ENCODE data around the gene ABCA4.
A peak's percentile ranks its signal among the peaks of the same experiment; 100 is the strongest.
"Not testable (repeated sequence)": the region's sequence is repeated elsewhere in the genome, so short reads cannot be mapped to it uniquely, and the experiment has no call there.

The ABCA4 gene

DNA sequence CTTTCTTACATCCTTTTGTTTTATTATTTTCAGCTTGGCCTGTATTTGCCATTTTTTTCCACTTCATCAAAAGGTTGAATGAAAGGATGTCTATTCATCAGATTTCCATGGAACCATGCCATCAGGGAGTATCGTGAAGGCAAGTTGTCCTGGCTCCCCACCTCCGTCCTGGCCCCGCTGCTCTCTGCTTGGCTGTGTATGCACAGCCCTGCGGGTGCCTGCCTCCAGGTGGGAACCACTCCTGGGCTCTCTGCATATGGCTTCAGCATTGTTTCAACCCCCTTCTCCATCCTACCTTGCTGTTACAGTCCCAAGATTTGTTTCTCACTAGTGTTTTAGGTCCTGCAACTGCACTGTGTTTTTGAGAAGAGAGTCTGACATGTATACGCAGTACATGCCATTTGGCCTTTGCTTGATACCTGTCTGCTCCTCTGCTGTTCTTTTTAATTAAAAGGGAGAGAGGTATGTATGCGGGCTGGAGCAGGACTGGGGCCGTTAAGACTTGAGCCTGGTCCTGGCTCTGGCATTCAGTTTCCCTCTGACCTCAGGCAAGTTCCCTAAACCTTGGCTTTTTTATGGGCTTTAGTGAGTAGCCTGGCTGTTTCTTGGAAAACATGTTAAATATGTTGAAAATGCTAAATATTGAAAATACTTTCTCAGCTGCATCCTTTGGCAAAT lies 141.8 kb downstream of the ABCA4 start:
- DNase-seq (ENCODE audit: low read depth) = no peak

DNA sequence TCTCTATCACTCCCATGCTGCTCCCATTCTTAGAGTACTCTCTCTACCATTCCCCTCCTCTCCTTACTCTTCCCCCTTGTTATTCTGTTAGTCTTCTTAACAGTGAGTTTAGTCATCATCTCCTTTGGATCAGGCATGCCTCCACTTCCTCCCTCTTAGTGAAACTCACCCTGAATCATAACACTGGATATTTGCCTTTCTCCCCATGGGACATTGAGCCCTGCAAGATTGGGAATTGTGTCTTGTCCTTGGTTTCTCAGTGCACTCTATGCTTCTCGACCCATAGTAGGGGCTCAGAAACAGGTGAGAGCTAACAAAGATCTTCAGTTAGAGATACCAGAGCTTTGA lies 143.4 kb downstream of the ABCA4 start:
- DNase-seq (ENCODE audit: low read depth) = peak; percentile 35

DNA sequence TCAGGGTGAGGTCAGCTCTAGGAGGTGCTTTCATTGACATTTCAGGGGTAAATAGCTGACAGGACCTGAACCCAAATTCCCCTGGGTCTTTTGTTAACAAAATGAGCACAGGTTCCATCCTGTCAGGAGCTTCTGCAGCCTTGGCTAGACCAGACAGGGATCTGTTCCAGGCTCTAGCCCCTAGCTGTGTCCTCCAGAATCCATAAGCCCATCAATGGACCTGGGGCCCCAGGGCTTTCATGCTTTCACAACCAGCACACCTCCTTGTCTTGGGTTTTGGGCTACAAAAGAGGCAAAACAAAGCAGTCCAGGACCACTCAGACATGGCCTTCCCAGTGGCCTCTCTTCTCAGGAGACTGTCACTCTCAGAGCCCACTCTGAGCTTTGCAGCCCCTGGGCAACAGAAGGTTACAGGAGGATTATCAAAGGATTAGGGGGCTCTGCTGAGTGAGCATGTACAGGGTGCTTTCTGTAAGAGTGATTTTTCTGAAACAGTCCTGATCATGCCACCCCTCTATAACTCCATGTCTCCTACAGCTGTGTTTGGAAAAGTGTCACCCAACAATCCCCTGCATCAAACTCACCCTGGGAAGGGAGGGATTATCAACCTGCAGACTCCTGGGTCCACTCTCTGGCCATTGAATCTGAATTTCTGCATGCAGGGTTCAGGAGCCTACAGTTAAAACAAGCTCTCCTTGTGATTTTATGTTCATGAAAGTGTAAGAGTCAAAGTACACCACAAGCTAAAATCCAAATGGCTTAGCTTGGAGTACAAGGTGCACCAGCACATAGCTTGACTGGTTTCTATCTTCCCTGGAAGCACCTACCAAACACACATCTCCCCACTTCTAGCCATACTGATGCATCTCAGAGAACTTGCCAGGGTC lies 144.0 kb downstream of the ABCA4 start:
- DNase-seq (ENCODE audit: low read depth) = no peak

DNA sequence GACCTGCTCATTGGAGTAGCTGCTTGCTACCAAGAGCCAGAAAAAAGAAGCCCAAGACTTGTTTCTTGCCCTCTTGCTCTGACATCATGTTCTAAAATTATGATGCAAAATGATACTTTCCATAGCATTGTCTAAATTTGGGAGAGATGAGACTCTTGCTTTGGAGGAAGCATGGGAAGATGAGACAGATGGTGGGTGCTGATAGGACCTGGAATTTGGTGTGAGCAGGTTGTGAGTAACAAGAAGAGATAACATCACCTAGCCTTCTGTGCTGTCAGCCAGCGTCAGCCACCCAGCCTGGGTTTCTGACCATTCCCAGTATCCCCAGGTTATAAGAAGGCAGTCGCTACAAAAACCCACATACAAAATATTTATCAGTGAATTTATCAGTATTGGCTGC lies 144.7 kb downstream of the ABCA4 start:
- DNase-seq (ENCODE audit: low read depth) = no peak

DNA sequence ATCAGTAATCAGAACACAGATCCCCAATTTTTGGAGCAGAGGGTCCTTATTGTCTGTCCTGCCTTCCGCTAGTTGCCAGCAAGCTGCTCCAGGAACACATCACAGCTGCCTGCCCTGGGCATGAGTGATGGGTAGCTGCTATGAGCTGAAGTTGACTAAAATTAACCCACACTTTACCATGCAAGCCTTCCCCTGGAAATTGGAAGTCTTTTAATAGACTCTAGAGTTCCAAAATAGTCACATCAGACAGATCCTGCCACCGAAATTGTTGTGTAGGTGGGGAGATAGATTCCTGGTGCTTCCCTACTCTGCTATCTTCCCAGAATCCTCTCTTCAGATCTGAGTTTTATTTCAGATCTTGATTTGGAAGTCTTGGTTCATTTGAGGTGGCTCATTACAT lies 148.6 kb downstream of the ABCA4 start:
- DNase-seq (ENCODE audit: low read depth) = no peak

DNA sequence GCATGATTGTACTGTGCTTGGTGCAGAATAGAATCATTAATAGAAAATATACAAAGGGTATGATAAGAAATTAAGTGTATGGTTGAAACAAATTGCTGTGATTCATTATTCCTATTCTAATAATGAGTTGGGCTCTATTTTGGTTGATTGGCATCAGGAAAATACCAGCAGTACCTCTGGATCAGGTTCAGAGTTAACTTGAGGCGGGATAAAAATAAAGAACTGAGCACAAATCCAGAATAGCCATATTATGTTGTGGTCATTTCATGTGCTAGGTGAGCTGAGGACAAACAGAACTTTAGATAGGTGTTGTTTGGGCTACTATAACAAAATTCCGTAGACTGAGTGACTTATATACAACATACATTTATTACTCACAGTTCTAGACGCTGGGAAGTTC lies 151.1 kb downstream of the ABCA4 start:
- no peak for DNase-seq (ENCODE audit: low read depth)

DNA sequence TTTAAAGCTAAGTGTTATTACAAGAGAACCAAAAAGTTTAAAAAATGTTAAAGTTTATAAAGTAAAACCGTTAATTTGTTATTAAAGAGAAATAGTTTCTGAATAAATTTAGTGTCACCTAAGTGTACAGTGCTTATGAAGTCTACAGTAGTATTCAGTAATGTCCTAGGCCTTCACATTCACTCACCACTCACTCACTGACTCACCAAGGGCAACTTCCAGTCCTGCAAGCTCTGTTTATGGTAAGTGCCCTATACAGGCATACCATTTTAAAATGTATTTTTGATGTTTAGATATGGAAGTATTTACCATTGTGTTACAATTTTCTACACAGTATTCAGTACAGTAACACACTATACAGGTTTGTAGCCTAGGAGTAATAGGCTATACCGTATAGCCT lies 151.6 kb downstream of the ABCA4 start:
- DNase-seq (ENCODE audit: low read depth) = no peak

DNA sequence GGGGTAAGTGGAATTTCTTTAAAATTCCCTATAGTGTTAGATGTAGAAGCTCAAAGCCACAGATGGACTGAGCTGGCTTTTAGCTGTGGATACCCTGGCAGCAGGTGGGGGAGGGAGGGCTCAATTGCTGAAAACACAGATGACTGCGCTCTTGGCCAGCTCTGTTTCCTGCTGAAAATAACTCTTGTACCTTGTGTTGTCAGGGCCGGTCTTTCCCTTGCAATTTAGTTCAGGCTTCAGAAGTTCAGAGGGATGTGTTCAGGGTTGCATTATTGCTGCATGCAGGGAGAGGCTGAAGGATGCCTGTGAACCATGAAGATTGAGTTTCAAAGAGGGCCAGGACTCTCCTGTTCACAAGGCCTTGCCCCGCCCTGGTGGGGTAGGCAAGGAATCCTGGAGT lies 153.6 kb downstream of the ABCA4 start:
- DNase-seq (ENCODE audit: low read depth) = no peak

DNA sequence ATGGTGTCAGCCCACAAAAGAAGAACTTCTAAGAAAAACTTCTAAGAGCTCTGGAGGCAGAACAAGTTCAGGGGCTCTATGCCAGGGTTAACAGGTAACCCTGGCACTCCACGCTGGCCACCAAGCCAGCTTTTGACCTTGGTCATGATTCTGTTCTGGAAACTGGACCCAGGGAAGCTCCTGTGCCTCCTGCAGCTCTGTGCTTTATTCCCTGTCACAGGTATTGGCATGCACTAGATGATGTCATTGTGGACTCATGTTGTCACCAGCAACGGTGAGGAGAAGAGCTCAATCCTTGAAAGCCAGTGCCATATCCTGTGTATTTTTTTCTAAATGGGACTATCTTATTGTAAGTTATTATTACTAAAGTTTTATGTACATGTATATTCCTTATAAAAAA lies 155.1 kb downstream of the ABCA4 start:
- no peak for DNase-seq (ENCODE audit: low read depth)

DNA sequence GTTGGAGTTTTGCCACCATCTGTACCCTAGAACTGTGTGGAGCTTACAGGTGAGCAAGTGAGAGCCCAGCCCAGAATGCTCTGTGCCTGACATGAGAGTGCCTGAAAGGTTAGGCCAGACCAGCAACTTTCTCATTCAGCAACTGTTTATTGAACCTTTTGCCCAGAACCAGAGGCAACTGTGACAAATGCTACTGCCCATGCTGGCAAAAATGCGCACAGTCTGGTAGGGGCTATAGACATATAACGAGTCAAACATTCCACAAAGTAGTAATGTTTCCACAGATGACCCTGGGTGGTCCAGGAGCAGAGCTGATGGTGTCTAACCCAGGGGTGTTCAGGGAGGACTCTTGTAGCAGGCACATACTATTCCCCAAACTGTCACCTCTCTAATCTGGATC lies 155.7 kb downstream of the ABCA4 start:
- DNase-seq (ENCODE audit: low read depth) = no peak

DNA sequence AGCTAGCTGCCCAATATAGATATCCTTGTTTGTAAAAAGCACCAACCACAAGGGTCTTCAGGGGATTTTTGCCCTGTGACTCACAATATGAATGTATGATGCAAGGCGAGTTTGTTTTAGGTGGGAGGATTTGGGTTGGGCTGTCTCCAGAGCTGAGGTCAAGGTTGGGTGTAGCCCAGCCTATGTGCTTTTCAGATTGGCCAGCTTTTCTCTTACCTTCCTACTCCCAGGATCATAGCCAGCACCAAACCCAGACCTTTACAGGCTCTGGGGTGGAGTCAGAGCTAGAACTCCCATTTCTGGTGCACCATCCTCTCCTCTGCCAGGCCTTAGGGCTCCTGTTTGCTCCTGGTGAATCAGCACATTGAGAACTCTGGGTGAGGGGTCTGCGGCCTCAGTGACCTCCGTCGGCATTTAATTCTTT lies 156.2 kb downstream of the ABCA4 start:
- no peak for DNase-seq (ENCODE audit: low read depth)

DNA sequence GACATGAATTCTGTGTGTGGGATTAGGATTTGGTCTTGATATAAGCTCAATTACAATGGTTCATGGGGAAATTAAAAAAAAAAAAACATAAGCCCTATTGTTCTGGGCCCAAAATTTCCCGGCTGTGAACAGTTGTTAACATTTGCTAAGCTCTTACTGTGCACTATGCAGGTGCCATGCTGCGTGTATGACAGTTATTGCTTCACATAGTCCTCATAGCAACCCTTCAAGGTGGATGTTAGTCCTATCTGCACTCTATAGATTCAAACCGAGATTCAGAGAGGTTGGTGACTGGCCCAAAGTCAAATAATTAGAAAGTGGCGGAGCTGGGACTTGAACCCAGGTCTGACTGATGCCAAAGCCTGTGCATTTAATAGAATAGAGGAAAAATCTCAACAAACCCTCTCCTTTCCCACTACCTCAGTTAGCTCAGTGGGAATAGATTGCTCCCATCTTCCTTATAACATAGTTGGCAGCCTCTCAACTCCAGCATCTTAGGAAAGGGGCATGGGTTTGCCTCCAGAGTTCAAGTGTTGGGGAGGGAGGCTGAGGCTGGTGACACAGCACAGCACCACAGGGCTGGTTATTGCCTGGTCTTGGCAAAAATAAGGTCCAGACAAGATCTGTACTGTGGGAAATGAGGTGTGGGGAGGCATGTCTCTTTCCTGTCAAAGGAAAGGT lies 156.7 kb downstream of the ABCA4 start:
- DNase-seq (ENCODE audit: low read depth) = no peak

DNA sequence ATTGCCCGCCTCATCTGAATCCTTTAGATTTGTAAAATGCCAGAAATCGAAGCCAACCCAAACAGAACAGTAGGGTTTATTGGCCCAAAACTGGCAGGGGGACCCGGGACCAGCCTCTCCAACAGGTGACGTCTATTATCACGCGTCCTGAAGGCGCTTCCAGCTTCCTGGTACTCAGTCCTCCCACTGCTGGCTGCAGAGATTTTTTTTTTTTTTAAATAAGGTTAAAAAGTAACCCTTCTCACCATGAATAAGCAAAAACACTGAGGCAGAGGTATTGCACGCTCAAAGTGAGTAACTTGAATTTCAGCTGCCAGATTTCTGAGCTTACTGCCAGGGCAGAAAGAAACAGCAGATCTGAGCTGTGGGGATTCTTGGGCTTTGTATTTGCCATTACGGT lies 157.4 kb downstream of the ABCA4 start:
- no peak for DNase-seq (ENCODE audit: low read depth)

DNA sequence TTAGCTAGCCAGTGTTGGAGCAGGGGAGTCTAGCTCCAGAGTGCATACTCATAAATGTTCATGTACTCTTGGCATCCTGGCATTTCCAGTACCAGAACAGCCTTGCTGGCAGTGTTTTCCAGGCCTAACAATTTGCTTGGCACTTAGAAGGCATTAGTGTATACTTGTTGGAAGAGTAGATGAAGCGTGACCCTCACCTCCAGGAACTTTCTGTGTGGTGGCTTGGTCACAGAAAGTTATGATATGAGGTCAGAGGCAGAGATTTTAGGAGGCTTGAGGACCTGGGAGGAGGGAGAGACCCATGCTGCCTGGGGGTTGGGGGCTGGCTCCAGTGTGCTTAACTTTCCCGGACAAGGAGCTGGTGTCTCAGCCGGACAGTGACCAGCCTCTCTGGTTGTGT lies 159.0 kb downstream of the ABCA4 start:
- DNase-seq (ENCODE audit: low read depth) = no peak

DNA sequence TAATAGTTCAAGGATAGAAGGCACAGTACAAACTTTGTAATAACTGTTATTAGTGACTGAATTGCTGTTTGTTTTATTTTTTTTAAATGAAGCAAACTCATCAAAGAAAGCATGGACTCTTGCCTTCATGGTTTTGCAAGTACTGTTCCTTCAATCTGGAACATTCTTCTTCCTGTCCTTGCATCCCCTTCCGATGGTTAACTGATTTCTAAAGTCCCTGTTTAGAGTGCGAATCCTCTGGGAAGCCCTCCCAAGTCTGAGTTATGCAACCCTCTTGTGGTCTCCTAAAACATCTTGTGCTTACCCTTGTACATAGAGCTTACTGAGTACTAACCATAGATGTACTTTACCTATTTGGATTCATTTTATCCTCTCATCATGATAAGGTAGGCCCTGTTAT lies 159.5 kb downstream of the ABCA4 start:
- no peak for DNase-seq (ENCODE audit: low read depth)

DNA sequence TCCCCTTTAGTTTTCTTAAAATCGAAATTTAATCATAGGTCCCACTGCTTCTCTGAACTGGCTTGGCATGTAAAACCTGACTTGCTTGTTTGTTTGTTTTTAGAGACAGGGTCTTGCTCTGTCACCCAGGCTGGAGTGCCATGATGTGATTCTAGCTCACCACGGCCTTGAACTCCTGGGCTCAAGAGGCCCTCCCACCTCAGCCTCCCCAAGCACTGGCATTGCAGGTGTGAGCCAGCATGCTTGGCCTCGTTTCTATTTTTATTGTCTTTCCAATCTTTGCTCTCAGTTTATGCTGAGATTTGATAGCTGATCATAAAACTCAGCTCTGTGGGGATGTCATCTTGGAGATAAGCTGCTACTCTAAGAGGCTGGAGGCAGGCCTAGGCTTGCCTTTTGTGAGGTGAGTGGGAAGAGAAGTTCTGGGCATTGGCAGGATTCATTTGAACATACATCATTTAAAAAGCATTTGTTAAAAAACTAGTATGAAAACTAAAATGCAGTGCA lies 160.3 kb downstream of the ABCA4 start:
- no peak for DNase-seq (ENCODE audit: low read depth)

DNA sequence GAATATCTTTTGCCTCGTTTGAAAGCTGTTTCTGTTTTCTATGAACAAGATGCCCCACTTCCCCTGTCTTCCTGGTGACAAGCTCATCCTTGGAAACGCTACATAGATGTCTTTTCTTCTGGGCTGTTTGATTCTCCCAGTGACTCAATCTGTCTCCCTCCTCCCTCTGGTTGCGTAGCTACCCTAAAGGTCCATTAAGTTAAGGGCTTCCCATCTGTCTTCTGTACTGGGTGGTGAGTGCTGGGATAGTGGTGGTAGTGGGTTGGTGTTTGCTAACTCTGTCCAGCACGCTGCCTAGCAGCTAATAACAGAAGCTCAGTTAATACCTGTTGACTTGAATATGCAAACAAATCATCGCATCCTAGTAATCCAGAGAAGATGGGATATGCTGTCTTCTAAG lies 161.5 kb downstream of the ABCA4 start:
- DNase-seq (ENCODE audit: low read depth) = no peak

DNA sequence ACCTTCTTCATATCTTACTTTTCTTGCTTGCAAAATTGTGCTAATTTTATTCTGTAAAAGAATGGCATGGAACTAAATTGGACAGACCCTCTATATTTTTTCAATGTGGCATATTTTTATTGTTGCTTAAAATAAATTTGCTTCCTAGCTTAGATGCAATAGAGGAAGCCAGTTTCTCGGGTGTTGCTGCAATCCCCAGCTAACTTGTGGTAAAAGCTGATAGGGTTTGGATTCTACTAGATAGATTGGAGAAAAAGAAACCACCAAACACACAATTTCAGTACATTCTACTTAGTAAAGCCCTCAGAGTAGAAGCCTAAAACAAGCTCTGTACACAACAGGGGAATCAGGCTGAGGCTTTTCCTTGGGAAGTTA lies 162.2 kb downstream of the ABCA4 start:
- DNase-seq (ENCODE audit: low read depth) = no peak

DNA sequence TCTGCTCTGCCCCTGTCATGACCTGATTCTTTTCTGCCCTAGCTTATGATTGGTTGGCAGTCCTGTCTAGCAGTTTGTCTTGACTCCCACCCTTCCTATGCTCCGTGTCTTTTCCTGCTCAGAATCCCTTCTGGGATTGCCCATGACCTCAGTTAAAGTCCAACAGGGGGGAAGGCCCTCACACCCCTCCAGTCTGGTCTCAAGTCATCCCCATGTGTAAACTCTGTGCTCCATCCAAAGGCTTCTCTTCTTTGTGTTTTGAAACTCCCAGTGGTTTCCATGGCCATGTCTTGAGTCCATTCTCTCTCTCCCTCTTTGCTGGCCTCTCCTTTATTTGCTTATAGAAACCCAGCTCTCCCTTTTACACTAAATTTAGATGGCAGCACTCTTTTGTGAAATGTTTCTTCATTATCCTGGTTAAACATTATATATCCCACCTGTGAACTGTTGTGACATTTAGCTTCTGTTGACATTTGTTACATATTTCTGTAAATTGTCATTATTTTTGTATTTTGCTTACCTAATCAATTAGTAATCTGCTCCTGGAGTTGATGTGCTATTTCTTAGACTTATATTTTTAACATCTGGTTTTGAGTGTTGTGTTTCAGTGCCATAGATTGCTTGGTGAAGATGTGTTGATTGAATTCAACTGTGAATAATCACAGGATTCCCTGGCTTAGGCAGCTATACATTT lies 162.8 kb downstream of the ABCA4 start:
- no peak for DNase-seq (ENCODE audit: low read depth)

DNA sequence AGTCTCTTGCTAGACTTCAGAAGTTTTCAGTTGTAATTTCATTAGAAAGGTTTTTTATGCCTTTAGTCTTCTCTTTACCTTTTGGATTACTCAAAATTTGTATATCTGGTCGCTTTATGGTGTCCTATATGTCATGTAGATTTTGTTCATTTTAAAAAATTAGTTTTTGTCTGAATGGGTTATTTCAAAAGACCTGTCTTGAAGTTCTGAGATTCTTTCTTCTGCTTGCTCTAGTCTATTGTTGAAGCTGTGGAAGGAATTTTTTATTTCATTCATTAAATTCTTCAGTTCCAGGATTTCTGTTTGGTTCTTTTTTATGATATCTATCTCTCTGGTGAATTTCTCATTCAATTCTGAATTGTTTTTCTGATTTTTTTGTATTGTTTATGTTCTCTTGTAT lies 165.2 kb downstream of the ABCA4 start:
- no peak for DNase-seq (ENCODE audit: low read depth)

DNA sequence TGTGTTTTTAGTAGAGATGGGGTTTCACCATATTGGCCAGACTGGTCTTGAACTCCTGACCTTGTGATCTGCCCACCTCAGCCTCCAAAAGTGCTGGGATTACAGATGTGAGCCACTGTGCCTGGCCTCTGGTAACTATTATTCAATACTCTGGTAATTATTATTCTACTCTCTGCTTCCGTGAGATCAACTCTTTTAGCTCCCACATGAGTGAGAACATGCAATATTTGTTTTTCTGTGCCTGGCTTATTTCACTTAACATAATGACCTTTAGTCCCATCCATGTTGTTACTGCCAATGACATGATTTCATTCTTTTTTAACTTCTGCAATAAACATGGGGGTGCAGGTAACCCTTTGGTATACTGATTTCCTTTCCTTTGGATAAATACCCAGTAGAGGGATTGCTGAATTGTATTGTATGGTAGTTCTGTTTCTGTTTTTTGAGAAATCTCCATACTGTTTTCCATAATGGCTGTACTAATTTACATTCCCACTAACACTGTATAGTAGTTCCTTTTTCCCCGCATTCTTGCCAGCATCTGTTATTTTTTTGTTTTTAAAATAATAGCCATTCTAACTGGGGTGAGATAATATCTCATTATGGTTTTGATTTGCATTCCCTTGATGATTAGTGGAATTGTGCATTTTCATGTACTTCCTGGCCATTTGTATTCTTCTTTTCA lies 173.8 kb downstream of the ABCA4 start:
- not testable (repeated sequence) for DNase-seq (ENCODE audit: low read depth)
